Measurements from ENCODE around the gene ATP6V0A4.
"Not testable (repeated sequence)": the region's sequence is repeated elsewhere in the genome, so short reads cannot be mapped to it uniquely, and the experiment has no call there.

ATP6V0A4 gene

GRCh38 chr7:138802706-138803105 is 4.7 kb upstream of the ATP6V0A4 start:
- no peak for TF ChIP-seq CTCF (IDR thresholded peaks at IDR 0.05; ENCODE audit: low read depth, low read length)
- DNase-seq (ENCODE audit: extremely low read depth, low read depth): no peak

- DNase-seq (ENCODE audit: extremely low read depth, low read depth): no peak
- TF ChIP-seq CTCF (IDR thresholded peaks at IDR 0.05; ENCODE audit: low read depth, low read length): no peak
Observed at GRCh38 chr7:138801256-138801655, 3.3 kb upstream of the ATP6V0A4 start.

GRCh38 chr7:138799336-138800000 is 1.5 kb upstream of the ATP6V0A4 start:
- DNase-seq (ENCODE audit: extremely low read depth, low read depth): no peak
- no peak for TF ChIP-seq CTCF (IDR thresholded peaks at IDR 0.05; ENCODE audit: low read depth, low read length)

DNA sequence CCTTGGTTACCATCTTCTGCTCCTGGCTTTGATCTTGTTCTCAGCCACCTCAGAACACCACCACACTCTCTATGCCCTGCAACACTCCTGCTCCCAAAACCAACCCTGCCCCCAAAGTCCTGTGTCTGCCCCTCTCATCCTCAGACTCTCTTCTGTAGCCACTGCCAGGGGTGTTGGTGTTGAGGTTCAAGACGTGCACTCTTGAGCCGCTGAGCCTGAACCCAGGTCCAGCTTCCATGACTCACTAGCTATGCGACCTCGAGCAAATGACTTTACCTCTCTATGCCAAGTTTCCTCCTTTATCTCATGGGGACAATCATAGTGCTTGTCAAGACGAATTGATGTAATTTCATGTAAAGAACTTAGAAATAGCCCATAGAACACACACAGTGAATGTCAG is 840 bp upstream of the ATP6V0A4 start:
- no peak for TF ChIP-seq CTCF (IDR thresholded peaks at IDR 0.05; ENCODE audit: low read depth, low read length)
- no peak for DNase-seq (ENCODE audit: extremely low read depth, low read depth)

DNA sequence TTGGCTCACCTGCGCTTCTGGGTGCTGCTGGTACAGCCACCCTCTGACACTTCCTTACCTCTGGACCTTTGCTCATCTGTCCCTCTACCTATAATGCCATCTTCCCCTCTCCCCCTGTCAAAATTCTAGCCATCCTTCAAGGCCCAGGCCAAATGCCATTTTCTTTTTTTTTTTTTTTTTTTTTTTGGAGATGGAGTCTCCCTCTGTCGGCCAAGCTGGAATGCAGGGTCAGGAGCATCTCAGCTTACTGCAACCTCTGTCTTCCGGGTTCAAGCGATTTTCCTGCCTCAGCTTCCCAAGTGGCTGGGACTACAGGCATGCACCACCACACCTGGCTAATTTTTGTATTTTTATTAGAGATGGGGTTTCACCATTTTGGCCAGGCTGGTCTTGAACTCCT is 950 bp downstream of the ATP6V0A4 start:
- not testable (repeated sequence) for DNase-seq (ENCODE audit: extremely low read depth, low read depth)

DNA sequence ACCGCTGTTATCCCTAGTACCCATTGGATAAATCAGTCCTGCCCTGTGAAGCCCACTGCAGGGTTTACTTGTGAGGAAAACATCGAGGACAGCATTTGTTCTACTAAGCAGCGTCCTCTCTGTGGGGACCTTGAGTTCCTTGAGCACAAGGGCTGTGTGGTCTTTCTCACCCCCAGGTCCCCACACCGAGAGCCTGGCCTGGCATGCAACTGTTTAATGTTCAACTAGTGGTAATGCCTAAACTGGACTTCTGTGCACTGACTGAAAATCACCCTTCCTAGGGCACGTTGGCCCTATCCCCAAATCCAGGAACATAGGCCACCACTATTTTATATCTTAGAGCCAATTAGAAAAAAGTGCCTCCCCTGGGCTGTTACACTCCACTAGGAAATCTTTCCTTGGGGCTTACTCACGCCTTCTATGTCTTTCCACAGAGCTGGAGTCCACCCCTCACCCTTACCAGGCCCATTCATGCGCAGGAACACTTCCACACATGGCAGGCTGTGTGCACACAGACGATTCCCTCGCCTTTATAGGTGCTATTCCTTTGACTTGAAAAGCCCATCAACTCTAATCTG is 1.9 kb downstream of the ATP6V0A4 start:
- no peak for TF ChIP-seq CTCF (IDR thresholded peaks at IDR 0.05; ENCODE audit: low read depth, low read length)
- no peak for DNase-seq (ENCODE audit: extremely low read depth, low read depth)

GRCh38 chr7:138785587-138786437 is 12.2 kb downstream of the ATP6V0A4 start:
- no peak for TF ChIP-seq CTCF (IDR thresholded peaks at IDR 0.05; ENCODE audit: low read depth, low read length)
- DNase-seq (ENCODE audit: extremely low read depth, low read depth): no peak
